Stomach (tissue), 4 donors: ENCODE data around the gene FAM193B.

Source experiments
- CTCF ChIP-seq, 7 experiments: fragments of 450-650 bp in 4 of 7; fragments of 200-600 bp in 3 of 7; sonication (generic) in 3 of 7; IDR thresholded peaks; one replicate each; pipeline ENCODE4 v1.5.1; 2016 to 2019; ENCODE audit warnings: antibody characterized with exemption in 7 of 7, control low read depth in 2 of 7, mild to moderate bottlenecking in 1 of 7
- EP300 ChIP-seq: sonication (generic); formaldehyde crosslinking; IDR thresholded peaks from one replicate; pipeline ENCODE4 v1.6.1; 2017; ENCODE audit warnings: antibody characterized with exemption
- POLR2A ChIP-seq, 4 donors: fragments of 450-650 bp; IDR thresholded peaks; one replicate each; pipeline ENCODE4 v1.6.1; 2016; ENCODE audit warnings: antibody characterized with exemption in 4 of 4, control low read depth in 2 of 4, mild to moderate bottlenecking in 1 of 4, moderate library complexity in 1 of 4

- TF ChIP-seq POLR2A (IDR thresholded peaks at IDR 0.05) (no peak), EP300 (no peak), CTCF (IDR thresholded peaks at IDR 0.05) (no peak)
These were observed 24.0 kb upstream of the FAM193B start for GRCh38 chr5:177578316-177578715.
